Left kidney (tissue), 2 donors: ENCODE data around the gene CNPY1. TPM values are rescaled to one million over a fixed set of nuclear protein-coding genes. Genes with fewer than 3 reads are reported as not detected.
A peak's percentile ranks its signal among the peaks of the same experiment; 100 is the strongest.

Experiments used
- DNase-seq: peaks from one replicate; pipeline ENCODE4 v3.0.0-alpha.2; 2013
- polyA plus RNA-seq: library from polyadenylated mRNA; unstranded; fragments of 120-200 nt; gene quantifications from one replicate; pipeline ENCODE4 v1.2.1, GENCODE V29; 2013; ENCODE audit not compliant: insufficient read length

CNPY1 gene
- polyA plus RNA-seq, 1 donor: not detected

DNA sequence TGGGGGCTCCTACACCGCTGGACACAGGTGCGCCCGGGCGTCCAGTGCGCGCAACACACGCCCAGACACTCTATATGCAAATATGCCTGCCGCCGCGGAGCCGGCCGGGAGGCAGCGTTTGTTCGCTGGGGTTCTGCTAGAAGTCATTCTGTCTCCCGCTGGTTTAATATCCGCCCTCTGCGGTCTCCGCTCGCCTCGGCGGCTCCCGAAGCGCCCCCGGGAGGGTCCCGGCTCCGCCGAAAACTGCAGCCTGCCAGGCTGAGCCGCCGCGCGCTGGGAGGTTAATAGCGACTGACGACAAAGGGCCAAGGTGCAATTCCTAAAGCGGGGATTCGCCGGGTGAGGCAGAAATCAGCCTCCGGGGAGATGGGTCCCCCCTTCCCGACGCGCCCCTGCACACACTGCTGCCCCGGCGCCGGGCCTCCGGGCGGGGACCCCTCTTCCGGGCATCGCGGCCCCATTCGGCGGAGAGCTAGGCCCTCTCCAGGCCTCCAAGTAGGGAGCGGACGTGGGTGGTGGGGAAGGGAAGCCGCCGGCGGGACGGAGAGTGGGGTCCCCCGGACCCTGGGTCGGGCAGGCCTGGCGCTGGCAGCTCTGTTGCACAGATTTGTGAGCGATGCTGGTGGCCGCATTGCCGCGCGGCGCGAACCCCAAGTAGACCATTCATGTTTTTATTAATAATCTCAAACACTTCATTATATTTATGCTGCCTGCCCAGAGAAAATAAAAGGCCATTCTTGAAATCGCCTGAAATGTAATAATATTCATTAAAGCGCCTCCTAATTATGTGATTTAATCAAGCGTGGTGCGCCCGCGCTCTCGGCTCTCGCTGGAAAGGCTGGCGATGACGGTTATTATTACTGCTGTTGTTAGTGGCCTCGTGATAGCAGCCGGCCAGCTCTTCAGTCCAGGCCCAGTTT lies 79.3 kb downstream of the CNPY1 start:
- no peak for DNase-seq

DNA sequence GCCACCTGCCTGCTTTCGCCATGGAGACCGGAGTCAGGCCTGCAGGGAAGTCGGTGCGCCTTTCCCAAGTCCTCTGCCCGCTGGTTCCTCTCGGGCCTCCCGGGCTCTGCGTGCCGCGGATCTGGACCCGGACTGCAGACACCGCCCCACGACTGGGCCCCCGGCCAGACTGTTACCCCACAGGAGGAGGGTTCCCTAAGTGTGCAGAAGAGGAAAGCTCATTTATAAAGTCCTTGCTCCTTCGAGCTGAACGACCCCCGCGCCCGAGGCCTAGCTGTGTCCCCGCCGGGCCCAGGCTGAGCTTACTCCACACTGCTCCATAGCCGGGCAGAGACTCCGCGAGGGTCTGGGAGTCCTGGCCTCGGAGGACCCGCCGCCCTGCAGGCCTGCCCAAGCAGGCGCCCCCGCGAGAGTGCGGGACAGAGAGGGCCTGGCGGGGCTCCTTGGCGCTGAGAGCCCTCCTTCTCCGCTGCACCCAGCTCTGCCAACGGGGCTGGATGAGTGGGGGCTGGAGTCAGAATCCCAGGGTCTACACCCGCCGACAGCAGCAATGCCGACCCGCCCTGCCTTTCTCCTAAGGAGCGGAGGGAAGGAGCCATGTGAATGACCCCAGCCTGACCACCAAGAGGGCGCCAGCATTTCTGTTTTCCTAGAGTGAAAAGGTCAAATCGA lies 80.1 kb downstream of the CNPY1 start:
- DNase-seq: no peak

DNA sequence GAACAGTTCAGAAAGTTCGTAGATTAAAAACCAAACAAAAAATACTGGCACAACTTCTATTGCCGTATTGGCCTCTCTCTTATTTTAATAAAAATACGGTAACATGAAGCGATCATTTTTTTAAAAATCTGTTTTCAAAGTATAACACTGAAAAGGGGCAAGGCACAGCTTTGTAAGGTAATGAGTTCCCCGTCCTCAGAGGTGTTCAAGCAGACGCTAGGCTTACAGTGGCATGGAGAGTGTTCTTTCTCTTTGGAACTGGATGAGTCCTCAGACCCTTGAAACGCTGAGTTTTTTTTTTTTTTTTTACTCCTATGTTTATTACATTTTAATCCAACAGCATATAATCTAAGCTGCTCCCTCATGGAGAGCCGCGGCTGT lies 80.6 kb downstream of the CNPY1 start:
- no peak for DNase-seq

DNA sequence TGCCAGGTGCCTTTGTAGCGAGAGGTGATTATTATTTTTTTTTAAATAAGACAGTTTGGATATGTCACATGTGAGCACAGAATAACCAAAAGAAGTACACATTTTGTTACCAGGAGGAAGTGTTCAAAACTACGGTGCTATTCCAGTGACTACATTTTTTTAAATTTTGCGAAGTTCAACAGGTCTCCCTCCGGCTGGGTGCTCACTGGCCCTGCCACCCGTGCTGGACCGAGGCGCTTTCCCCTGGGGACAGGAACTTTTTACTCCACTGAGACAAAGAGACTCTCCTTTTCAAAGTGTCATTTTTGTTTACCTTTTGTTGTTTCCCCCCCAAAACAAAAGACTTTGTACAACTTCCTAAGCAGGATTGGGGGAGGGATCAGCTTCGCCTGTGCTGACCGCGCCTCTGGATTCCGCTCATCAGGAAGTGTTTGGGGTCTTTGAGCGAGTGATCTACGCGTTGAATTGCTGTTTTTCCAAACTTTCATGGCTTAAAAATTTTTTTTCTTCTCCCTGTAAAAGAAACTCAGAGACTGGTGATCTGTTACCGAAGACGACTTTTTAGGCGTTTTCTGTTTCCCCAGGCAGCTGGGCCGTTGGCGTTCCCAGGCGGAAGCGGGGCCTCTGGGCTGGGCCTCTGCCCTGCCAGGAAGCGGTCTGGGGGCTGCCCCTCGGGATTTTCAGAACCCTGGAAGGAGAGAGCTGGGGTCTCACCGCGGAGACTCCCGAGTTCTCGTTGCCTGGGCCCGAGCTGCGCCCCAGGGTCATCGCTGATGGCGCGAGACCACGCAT lies 81.2 kb downstream of the CNPY1 start:
- no peak for DNase-seq

DNA sequence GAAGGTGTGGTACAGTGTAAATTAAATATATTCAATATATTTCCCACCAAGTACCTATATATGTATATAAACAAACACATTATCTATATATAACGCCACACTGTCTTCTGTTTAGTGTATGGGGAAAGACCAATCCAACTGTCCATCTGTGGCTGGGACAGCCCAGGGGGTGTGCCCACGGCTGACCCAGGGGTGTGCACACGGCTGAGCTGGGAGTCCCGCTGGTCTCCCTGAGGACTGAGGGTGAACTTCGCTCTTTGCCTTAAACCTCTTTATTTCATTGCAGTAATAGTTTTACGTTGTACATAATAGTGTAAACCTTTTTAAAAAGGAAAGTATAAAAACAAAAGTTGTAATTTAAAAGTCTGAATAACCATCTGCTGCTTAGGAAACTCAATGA lies 82.2 kb downstream of the CNPY1 start:
- no peak for DNase-seq

DNA sequence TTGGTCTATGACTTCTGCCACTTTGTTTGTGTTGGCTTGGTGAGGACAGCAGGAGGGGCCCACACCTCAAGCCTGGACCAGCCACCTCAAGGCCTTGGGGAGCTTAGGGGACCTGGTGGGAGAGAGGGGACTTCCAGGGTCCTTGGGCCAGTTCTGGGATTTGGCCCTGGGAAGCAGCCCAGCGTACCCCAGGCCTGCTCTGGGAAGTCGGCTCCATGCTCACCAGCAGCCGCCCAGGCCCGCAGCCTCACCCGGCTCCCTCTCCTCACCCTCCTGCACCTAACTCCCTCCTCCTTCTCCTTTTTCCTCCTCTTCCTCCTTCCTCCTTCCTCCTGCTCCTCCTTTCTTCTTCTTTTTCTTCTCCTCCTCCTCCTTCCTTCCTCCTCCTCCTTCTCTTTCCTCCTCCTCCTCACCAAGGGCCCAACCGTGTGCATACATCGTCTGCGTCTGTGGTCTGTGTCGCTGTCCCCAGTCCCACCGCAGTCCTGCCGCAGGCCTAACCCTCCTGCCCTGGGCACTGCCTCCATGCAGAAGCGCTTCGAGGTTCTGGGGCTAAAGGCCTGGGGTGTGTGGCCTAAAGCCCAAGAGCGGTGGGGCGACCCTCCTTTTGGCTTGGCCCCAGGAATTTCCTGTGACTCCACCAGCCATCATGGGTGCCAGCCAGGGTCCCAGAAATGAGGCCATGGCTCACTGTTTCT lies 83.1 kb downstream of the CNPY1 start:
- DNase-seq: no peak

DNA sequence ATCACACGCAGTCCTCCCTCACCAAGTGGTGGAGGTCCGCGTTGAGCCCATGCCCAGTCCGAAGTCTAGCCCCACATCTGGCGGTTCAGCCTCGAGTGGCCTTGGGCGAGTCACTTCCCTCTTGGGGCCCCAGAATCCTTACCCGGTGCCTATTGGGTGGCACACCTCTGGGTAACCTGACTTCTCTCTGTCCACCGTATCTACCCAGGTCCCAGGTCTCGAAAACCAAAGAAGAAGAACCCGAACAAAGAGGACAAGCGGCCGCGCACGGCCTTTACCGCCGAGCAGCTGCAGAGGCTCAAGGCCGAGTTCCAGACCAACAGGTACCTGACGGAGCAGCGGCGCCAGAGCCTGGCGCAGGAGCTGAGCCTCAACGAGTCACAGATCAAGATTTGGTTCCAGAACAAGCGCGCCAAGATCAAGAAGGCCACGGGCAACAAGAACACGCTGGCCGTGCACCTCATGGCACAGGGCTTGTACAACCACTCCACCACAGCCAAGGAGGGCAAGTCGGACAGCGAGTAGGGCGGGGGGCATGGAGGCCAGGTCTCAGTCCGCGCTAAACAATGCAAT lies 84.1 kb downstream of the CNPY1 start:
- no peak for DNase-seq

DNA sequence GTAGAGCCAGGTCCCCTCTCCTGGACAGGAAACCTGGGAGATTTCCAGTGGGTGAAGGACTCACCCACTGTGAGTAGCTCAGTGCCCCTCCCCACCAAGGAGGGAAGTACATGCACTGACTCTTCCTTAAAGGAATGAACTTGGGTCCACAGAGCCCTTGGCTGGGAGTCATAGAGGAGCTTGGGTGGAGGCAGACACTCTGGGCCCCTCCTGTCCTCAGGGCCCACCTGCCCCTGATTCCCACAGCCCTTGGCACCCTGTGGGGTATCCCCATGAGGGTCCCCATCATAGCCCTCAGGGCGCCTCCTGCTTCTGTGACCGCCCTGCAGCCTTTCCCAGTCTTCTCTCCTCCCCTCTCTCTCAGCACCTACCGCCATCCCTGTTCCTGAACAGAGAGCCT lies 84.7 kb downstream of the CNPY1 start:
- DNase-seq: no peak

DNA sequence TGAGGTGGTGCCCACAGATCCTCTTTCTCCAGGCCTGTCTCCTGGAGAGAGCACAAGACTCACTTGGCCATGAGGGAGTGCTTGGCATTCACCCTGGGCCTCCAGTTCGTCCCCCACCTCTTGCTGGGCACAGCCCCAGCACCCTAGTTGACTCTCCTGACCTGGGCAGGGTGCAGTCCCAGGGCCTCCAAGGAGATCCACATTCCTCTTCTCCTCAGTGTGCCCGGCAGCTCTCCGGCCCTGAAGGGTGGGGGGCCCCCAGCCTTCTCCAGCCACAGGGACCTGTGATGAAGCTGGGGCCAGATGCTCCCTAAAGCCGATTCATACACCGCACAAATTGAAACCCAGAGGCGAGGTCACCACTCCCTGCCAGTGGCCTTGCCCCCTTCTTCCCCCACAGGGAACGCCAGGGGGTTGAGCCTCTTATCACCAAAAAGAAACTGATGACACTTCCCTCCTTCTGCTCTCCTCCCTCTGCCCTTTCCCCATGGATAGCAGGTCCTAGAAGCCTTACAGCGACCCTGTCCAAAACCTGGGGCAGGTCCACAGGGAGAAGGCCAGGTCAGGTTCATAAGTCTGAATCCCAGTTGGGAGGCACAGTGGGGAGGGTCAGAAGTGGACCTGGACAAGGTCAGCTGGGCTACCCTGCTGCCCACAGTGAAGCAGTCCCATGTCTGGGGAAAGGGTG lies 85.3 kb downstream of the CNPY1 start:
- no peak for DNase-seq

DNA sequence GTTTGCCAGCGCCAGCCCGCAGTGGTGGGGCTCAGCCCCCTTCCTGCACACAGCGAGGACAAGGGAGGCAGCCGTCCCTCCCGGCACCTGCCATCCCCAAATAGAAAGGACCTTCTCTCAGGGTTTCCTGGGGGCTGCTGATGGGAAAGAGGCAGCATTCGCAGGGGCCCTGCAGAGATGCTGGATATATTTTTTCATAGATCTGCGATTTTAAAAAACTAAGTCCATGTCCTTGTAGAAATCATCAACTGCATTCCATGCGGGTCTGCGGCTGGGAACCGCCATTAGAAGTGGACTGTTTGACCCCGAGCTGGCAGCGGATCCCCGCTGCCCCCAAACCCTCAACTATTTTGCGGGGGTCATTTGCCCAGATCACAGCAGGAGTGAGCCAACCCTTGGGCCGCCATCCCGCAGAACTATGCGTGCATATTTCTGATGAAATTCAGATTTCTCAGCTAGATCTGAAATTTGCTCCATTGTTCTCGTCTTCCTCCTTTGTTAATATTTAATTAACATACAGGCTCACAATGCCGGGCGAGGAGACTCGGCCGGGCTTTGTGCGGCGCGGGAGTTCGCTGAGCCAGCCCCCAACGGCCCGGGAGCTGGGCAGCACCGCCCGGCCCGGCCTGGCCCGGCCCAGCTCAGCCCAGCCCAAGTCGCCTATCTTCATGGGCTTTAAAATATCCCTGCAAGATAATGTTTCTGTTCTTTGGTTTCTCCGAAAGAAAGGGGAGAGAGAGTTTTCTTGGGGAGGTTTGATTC lies 86.5 kb downstream of the CNPY1 start:
- DNase-seq: no peak

DNA sequence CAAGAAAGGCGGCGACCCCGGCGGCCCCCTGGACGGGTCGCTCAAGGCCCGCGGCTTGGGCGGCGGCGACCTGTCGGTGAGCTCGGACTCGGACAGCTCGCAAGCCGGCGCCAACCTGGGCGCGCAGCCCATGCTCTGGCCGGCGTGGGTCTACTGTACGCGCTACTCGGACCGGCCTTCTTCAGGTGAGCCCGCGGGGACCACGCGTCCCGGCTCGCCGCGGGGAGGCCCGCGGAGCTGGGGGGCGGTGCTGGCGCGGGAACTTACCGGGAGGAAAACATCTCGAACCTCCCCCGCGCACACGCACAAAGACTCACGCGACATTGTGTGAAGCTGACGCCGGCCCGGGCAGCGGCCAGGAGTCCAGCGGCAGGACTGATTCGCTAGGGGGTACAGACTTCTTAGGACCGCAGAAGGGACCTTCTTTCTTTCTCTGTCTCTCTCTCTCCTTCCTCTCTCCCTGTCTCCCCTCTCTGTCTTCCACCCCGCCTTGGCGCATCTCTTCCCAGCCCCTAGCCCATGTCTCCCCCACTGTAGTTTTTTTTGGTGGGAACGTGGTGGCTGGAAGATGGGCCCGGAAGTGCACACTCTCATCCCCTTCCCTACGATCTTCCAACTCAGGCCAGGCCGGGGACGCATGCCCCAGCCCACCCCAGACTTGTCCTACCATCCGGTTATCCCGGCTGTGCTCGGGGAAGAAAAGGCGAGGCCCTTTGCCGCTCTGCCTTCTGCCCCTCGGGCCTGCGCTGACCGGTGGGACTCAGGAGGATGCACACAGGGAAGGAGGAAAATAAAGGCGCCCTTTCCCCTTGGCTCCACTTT lies 87.3 kb downstream of the CNPY1 start:
- no peak for DNase-seq

DNA sequence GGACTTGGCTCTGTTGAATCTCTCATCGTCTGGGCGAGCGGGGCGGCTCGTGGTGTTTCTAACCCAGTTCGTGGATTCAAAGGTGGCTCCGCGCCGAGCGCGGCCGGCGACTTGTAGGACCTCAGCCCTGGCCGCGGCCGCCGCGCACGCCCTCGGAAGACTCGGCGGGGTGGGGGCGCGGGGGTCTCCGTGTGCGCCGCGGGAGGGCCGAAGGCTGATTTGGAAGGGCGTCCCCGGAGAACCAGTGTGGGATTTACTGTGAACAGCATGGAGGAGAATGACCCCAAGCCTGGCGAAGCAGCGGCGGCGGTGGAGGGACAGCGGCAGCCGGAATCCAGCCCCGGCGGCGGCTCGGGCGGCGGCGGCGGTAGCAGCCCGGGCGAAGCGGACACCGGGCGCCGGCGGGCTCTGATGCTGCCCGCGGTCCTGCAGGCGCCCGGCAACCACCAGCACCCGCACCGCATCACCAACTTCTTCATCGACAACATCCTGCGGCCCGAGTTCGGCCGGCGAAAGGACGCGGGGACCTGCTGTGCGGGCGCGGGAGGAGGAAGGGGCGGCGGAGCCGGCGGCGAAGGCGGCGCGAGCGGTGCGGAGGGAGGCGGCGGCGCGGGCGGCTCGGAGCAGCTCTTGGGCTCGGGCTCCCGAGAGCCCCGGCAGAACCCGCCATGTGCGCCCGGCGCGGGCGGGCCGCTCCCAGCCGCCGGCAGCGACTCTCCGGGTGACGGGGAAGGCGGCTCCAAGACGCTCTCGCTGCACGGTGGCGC lies 88.1 kb downstream of the CNPY1 start, which contains the start of gene EN2:
TSS of gene EN2 (plus strand) at position 19 of the 767 bp plus-strand sequence. CDS start at position 268, 249 bp downstream.
- DNase-seq: no peak

DNA sequence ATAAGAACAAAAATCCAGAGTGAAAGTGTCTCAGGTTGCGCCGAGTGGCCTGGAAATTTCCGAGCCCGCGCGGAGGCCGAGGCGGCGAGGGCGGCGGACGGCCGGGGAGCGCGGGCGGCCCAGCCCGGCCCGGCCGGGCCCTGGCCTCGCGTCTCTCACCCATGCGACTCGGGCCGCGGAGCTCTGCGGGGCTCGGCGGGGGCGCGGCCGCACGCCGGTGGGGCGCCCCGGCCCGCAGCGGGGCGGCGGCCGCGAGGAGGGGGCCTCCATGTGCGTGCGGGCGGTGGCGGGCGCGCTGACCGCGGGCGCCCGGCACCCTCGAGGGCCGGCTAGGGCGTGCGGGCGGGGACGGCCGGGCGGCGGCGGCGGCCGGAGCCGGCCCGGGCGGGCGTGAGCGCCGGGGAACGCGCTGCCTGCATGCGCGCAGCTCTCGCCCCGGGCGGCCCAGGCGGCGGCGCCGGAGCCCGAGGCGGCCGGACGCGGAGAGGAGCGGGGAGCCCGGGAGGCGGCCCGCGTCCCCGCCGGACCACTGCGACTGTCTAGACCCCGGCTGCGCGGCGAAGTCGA lies 88.7 kb downstream of the CNPY1 start:
- DNase-seq: no peak

DNA sequence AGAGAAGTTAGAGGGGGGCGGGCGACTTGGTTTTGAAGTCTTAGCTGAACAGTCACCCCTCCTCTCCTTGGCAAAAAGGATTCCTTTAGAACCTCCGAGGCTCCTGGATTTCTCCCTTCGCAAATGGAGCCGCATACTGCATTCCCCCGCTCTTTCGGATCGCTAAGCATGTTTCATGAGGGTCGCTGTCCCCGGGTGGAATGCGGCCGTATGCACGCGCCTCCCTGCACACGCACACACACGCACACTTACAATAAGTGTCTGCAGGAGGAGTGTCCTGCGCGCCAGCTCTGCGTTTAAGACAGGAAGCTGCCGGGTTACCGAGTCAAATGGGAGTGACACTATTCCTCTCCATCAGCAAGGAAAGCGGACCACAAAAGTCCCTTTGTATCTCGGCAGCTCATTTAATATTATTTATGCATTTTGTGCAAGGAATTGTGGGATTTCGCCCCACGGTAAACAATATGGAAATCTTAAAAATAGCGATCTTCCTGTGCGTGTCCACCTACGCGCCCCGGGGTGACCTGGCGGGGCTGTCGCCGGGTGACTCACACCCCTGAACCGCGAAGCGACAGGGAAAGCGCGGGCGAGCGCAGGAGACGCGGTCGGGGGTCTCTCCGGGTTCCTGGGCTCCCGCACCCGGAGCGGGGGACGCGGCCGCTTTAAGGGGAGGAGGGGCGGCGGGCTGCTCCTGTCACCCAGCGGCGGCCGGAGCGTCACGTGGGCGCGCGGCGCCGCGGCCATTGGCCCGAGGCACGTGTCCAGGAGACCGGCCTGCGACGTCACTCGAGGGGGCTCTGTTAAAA lies 89.4 kb downstream of the CNPY1 start:
- DNase-seq: peak; percentile 72

DNA sequence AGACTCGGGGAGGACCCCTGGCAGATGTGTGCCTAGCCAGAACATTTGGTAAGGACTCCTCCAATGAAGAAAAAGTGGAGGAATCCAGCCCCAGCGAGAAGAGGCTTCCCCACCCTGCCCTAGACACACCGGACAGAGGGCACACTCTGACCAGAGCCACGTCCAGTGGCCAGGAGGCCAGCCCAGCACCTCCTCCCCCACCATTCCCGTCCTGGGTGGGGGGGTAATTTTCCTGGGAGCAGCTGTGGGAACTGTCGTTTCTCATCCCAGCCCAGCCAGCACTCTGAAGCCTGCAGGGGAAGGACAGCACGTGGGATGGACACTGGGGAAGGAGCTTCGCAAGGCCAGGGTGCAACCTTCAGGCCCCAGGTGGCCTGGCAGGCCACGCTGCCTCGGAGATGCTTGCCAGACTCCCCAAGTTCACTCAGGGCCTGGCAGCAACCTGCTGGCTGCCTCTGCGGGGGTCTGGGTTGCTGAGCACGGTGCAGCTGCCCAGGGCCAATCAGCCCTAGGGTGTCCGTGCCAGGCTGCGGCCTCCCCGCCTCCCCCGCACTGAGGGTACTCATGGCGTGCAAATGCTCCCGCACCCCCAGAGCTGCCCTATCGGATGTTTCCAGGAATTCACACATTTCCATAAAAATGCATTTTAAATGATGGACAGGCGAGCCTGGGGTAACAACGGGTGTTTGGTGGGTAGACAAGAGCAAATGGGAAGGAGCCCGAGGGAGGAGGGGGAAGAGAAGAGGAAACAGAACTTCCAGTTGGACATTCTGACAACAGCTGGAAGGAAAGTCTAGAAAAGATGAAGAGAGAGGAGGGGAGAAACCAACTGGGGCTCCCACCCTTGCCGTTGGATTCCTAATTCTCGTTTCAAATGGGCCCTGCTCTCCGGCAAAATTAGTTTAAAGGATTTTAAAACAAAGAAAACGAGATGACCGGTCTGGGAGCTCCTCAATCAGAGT lies 90.3 kb downstream of the CNPY1 start:
- DNase-seq: no peak

DNA sequence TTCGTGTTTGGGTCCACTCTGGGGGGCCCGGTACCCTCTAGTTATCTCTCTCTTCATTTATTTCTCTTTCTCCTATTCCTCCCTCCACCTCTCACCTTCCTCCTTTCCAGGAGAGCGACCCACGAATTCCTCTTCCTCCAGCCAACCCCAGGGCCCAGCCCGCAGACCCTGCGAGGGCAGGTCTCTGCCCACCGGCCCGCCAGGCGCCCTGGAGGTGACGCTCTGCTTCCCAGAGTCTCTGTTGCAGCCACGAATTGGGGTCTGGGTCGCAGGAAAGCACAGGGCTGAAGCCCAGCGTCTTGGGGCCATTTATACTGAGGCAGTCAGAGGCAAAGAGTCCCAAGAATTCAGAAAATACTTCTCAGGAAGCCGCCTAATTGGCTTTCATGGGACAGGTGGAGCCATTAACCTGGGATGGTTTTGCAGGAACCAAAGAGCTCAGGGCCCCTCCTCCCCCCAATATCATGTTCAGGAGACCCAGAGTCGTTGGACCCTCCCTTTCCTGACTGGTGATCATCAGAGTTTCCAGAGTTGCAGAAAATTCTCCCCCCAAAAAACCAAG lies 91.1 kb downstream of the CNPY1 start:
- no peak for DNase-seq
